ENCODE results near the gene RBMXL3. TPM values are rescaled to one million over a fixed set of nuclear protein-coding genes. Genes with fewer than 3 reads are reported as not detected.

The RBMXL3 gene
- total and polyA plus RNA-seq, 10 of the 15 experiments (the other 5 are each of a cell fraction or from before 2014, with no cell fraction given), result not detected

- TF ChIP-seq ESRRA (IDR thresholded peaks at IDR 0.05; ENCODE audit: low read length) (no peak), KDM1A (IDR thresholded peaks at IDR 0.05; ENCODE audit: borderline replicate concordance) (no peak)
These were observed 1.7 kb downstream of the RBMXL3 start (continued) for GRCh38 chrX:115190636-115191489.

- H3K4me2 ChIP-seq (ENCODE audit: control insufficient read depth, insufficient read depth), result no peak overlapping the region
- no peak overlapping the region for H3K9ac ChIP-seq (ENCODE audit: control insufficient read depth, insufficient read depth, low read length)
- TF ChIP-seq, protein P1, sequence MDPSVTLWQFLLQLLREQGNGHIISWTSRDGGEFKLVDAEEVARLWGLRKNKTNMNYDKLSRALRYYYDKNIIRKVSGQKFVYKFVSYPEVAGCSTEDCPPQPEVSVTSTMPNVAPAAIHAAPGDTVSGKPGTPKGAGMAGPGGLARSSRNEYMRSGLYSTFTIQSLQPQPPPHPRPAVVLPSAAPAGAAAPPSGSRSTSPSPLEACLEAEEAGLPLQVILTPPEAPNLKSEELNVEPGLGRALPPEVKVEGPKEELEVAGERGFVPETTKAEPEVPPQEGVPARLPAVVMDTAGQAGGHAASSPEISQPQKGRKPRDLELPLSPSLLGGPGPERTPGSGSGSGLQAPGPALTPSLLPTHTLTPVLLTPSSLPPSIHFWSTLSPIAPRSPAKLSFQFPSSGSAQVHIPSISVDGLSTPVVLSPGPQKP (IDR thresholded peaks at IDR 0.05; ENCODE audit: low read depth, low read length), result no peak
- TF ChIP-seq MTA2 (IDR thresholded peaks at IDR 0.05; ENCODE audit: low read depth), result no peak
- no peak for TF ChIP-seq CEBPZ (IDR thresholded peaks at IDR 0.05; ENCODE audit: low read depth, low read length)
- TF ChIP-seq HDGF (IDR thresholded peaks at IDR 0.05), result no peak
- no peak for TF ChIP-seq ASH2L (IDR thresholded peaks at IDR 0.05; ENCODE audit: borderline replicate concordance, low read depth)
- DNase-seq (ENCODE audit: low read depth, low spot score) (no peak), ATAC-seq (no peak), FAIRE-seq (no peak)
- ChIA-PET POLR2A (no interaction called here), SMC1A (ENCODE audit: uncharacterized antibody, unreplicated experiment) (no interaction called here), RAD21 (ENCODE audit: unreplicated experiment) (no interaction called here), CTCF (no interaction called here)
- no peaks in the 10 kb centered on the region; the same call in 2 of the 3 replicates for H3K9me3 ChIP-seq (replicated peaks; ENCODE audit: control insufficient read depth, insufficient read depth, low read length)
- H3K27me3 ChIP-seq (replicated peaks in 1 of 2; ENCODE audit: control insufficient read depth in 2 of 2, insufficient read depth in 2 of 2, low read length in 1 of 2), result no peaks in the 10 kb centered on the region
- no peaks in the 10 kb centered on the region for H3K36me3 ChIP-seq (ENCODE audit: control insufficient read depth in 2 of 2, insufficient read depth in 2 of 2, low read length in 1 of 2)
- 90% methylated on average over 55 of the region's 64 CpGs for WGBS (ENCODE audit: insufficient coverage, insufficient replicate concordance, low lambda C conversion rate, missing lambda C conversion rate)
- no peaks in the 10 kb centered on the region for H3K4me1 ChIP-seq (ENCODE audit: control insufficient read depth, insufficient read depth, low read length)
- H3K79me2 ChIP-seq (ENCODE audit: control insufficient read depth, insufficient read depth, low read length), result no peaks in the 10 kb centered on the region
- intact Hi-C loops (cut with micrococcal nuclease; ENCODE audit: unreplicated experiment), result no loop called here
- H3K4me3 ChIP-seq, result no peak overlapping the region
- H4K20me1 ChIP-seq (ENCODE audit: control insufficient read depth, insufficient read depth), result no peaks in the 10 kb centered on the region
- in situ Hi-C loops (cut with MboI), result no loop called here
- BruUV-seq (replicated peaks), result no TSS peak
- no peak overlapping the region for H3K27ac ChIP-seq (ENCODE audit: control insufficient read depth, insufficient read depth)
- H2AFZ ChIP-seq (ENCODE audit: control insufficient read depth, low read depth, low read length), result no peak overlapping the region
These were observed 2.5 kb downstream of the RBMXL3 start for GRCh38 chrX:115191490-115192243.

All from GM12878 (cell line).